ENCODE data around the gene CPXM1. TPM values are rescaled to one million over a fixed set of nuclear protein-coding genes. Genes with fewer than 3 reads are reported as not detected.

CPXM1 gene
- total and polyA plus RNA-seq, 10 of the 15 experiments (the other 5 are each of a cell fraction or from before 2014, with no cell fraction given) = 0.22 to 3.9 (median 0.63) TPM; not detected in 2

GRCh38 chr20:2804041-2804828, 3.8 kb upstream of the CPXM1 start:
- Histone ChIP-seq H3K9ac (ENCODE audit: control insufficient read depth, insufficient read depth, low read length) (no peak overlapping the region), H3K4me3 (no peak overlapping the region), H3K9me3 (replicated peaks; ENCODE audit: control insufficient read depth, insufficient read depth, low read length) (no peaks in the 10 kb centered on the region), H3K4me1 (ENCODE audit: control insufficient read depth, insufficient read depth, low read length) (no peaks in the 10 kb centered on the region), H3K79me2 (ENCODE audit: control insufficient read depth, insufficient read depth, low read length) (no peaks in the 10 kb centered on the region), H3K27me3 (replicated peaks in 1 of 2; ENCODE audit: control insufficient read depth in 2 of 2, insufficient read depth in 2 of 2, low read length in 1 of 2) (peaks cover 11 to 21% of the 10 kb centered on the region in 2 experiments), H3K4me2 (ENCODE audit: control insufficient read depth, insufficient read depth) (no peak overlapping the region), H4K20me1 (ENCODE audit: control insufficient read depth, insufficient read depth) (no peaks in the 10 kb centered on the region), H3K36me3 (ENCODE audit: control insufficient read depth in 2 of 2, insufficient read depth in 2 of 2, low read length in 1 of 2) (no peaks in the 10 kb centered on the region), H2AFZ (ENCODE audit: control insufficient read depth, low read depth, low read length) (no peak overlapping the region), H3K27ac (ENCODE audit: control insufficient read depth, insufficient read depth) (no peak overlapping the region)
- RAD21 ChIA-PET (ENCODE audit: unreplicated experiment) = no interaction called here
- DNase-seq (ENCODE audit: low read depth, low spot score) = no peak
- BruUV-seq (replicated peaks) = no TSS peak
- SMC1A ChIA-PET (ENCODE audit: uncharacterized antibody, unreplicated experiment) = no interaction called here
- FAIRE-seq = no peak
- intact Hi-C loops (cut with micrococcal nuclease; ENCODE audit: unreplicated experiment) (no loop called here), in situ Hi-C loops (cut with MboI) (no loop called here)
- WGBS (ENCODE audit: insufficient coverage, insufficient replicate concordance, low lambda C conversion rate, missing lambda C conversion rate) = 46% methylated on average over 14 of the region's 16 CpGs
- ATAC-seq = no peak
- TF ChIP-seq HDGF (IDR thresholded peaks at IDR 0.05) = no peak
- no peak for TF ChIP-seq E4F1 (IDR thresholded peaks at IDR 0.05; ENCODE audit: borderline replicate concordance, partially characterized antibody)
- no peak for TF ChIP-seq USF2 (IDR thresholded peaks at IDR 0.05; ENCODE audit: borderline replicate concordance, low read depth, low read length)
- TF ChIP-seq BCL3 (IDR thresholded peaks at IDR 0.05; ENCODE audit: borderline replicate concordance, insufficient read depth, low read depth, low read length, poor library complexity, severe bottlenecking) = no peak
- no peak for TF ChIP-seq TCF12 (IDR thresholded peaks at IDR 0.05; ENCODE audit: low read depth, low read length)
- no peak for TF ChIP-seq PRDM15 (CRISPR knock-in tag; IDR thresholded peaks at IDR 0.05)
- no peak for TF ChIP-seq JUNB (IDR thresholded peaks at IDR 0.05)
- CTCF ChIA-PET = no interaction called here
- POLR2A ChIA-PET = no interaction called here
